HTR-8/SVneo (cell line): ENCODE results near the gene ADRB2.
"Not testable (repeated sequence)": the region's sequence is repeated elsewhere in the genome, so short reads cannot be mapped to it uniquely, and the experiment has no call there.

Source experiments
- DNase-seq: peaks from one replicate; pipeline ENCODE4 v3.0.0; 2011; ENCODE audit warnings: low spot score, mixed read lengths; ENCODE audit not compliant: insufficient read length
- FAIRE-seq: peaks from 2 replicates; lab custom pipeline; 2011; peaks lifted over from hg19 to GRCh38; lab: Jason Lieb, UNC

The ADRB2 gene

GRCh38 chr5:148826053-148826738, at the start of gene ADRB2:
TSS of gene ADRB2 (plus strand) at chr5:148826611. CDS start at chr5:148826832, 221 bp downstream.
- FAIRE-seq (peak; percentile 99), DNase-seq (peak; percentile 83)

GRCh38 chr5:148776780-148777179, 49.6 kb upstream of the ADRB2 start:
- FAIRE-seq (no peak), DNase-seq (peak; percentile 45)

- DNase-seq (no peak), FAIRE-seq (no peak)
These were observed 47.5 kb upstream of the ADRB2 start for GRCh38 chr5:148778882-148779281.

GRCh38 chr5:148780711-148781110, 45.7 kb upstream of the ADRB2 start:
- FAIRE-seq (no peak), DNase-seq (no peak)

- DNase-seq (no peak), FAIRE-seq (no peak)
These were observed 44.6 kb upstream of the ADRB2 start for GRCh38 chr5:148781766-148782165.

- DNase-seq (no peak), FAIRE-seq (no peak)
These were observed 41.2 kb upstream of the ADRB2 start for GRCh38 chr5:148785223-148785622.

- FAIRE-seq (no peak), DNase-seq (no peak)
These were observed 40.0 kb upstream of the ADRB2 start for GRCh38 chr5:148786456-148786855.

- DNase-seq (no peak), FAIRE-seq (no peak)
These were observed 37.8 kb upstream of the ADRB2 start for GRCh38 chr5:148788636-148789035.

GRCh38 chr5:148790545-148791333, 35.7 kb upstream of the ADRB2 start:
- DNase-seq (no peak), FAIRE-seq (no peak)

- DNase-seq (no peak), FAIRE-seq (no peak)
These were observed 35.1 kb upstream of the ADRB2 start for GRCh38 chr5:148791334-148791667.

- DNase-seq (no peak), FAIRE-seq (no peak)
These were observed 34.7 kb upstream of the ADRB2 start for GRCh38 chr5:148791696-148792095.

- no peak for FAIRE-seq
These were observed 33.7 kb upstream of the ADRB2 start for GRCh38 chr5:148792744-148793143.

GRCh38 chr5:148793261-148793660, 33.1 kb upstream of the ADRB2 start:
- no peak for FAIRE-seq
- DNase-seq, result no peak

More at GRCh38 chr5:148792744-148793143, 33.7 kb upstream of the ADRB2 start:
- no peak for DNase-seq

GRCh38 chr5:148794275-148794674, 32.1 kb upstream of the ADRB2 start:
- DNase-seq, result no peak
- FAIRE-seq, result no peak

- DNase-seq, result no peak
- no peak for FAIRE-seq
These were observed 31.5 kb upstream of the ADRB2 start for GRCh38 chr5:148794729-148795561.

GRCh38 chr5:148796936-148797335, 29.5 kb upstream of the ADRB2 start:
- DNase-seq, result no peak

GRCh38 chr5:148798786-148799185, 27.6 kb upstream of the ADRB2 start:
- DNase-seq (no peak), FAIRE-seq (no peak)

More at GRCh38 chr5:148796936-148797335, 29.5 kb upstream of the ADRB2 start:
- FAIRE-seq, result no peak

- no peak for DNase-seq
- no peak for FAIRE-seq
These were observed 26.5 kb upstream of the ADRB2 start for GRCh38 chr5:148799737-148800527.

- DNase-seq (no peak), FAIRE-seq (no peak)
These were observed 24.6 kb upstream of the ADRB2 start for GRCh38 chr5:148801682-148802276.

- FAIRE-seq, DNase-seq: not testable (repeated sequence)
These were observed 23.0 kb upstream of the ADRB2 start for GRCh38 chr5:148803451-148803850.
